AG04449 (cell line): ENCODE data around the gene HEATR9.

Experiments
- CTCF ChIA-PET: fragments of 350-600 bp; formaldehyde crosslinking; extraction: SDS; loops from one replicate; lab custom pipeline; 2021; ENCODE audit warnings: antibody characterized with exemption; lab: Yijun Ruan, JAX
- POLR2A ChIA-PET: fragments of 400-600, 350-600 bp; formaldehyde crosslinking; extraction: SDS; loops from one replicate; lab custom pipeline; 2020; ENCODE audit warnings: antibody characterized with exemption, inconsistent platforms; lab: Yijun Ruan, JAX
- DNase-seq: peaks from one replicate; pipeline ENCODE4 v3.0.0-alpha.2; 2010; ENCODE audit warnings: low read depth, low spot score
- H3K4me3 ChIP-seq: 2 replicates; pipeline ENCODE4 v1.5.1; 2011; ENCODE audit warnings: low read depth, mild to moderate bottlenecking, control low read depth, low read length
- CTCF ChIP-seq: IDR thresholded peaks from one replicate; pipeline ENCODE4 v1.5.1; 2011; ENCODE audit warnings: mild to moderate bottlenecking, moderate library complexity, low read length, control low read depth, inconsistent platforms; ENCODE audit not compliant: insufficient read depth; ENCODE audit errors: missing control alignments

Gene HEATR9

GRCh38 chr17:35808962-35809854 is 59.5 kb downstream of the HEATR9 start, which contains the start of gene TAF15:
Gene TAF15 (plus strand): TSS chr17:35809484. CDS start chr17:35809570, 86 bp downstream.
- DNase-seq, result peak; percentile 95
- CTCF ChIA-PET, result interaction anchor here (0.8 to 13.3 kb wide), 23 partner anchors 8 to 436 kb away, joined by 3 to 819 read pairs (median 4); partner anchors contain the start of genes C17orf50 and SLFN11
- TF ChIP-seq CTCF, result peak; percentile 83
- peak within 1 kb of the TSS; percentile 88 for H3K4me3 ChIP-seq
- POLR2A ChIA-PET, result interaction anchor here (0.5 to 1.8 kb wide), 20 partner anchors 9 to 755 kb away, joined by 3 to 12 read pairs (median 4); partner anchors contain the start of genes GAS2L2 and MMP28

- POLR2A ChIA-PET, result interaction anchor here (0.5 to 1.8 kb wide), 17 partner anchors 10 to 375 kb away, joined by 3 to 12 read pairs (median 4); partner anchors contain the start of genes GAS2L2 and MMP28
- TF ChIP-seq CTCF, result no peak
- DNase-seq, result no peak
- H3K4me3 ChIP-seq, result peak overlapping the region; percentile 58
- CTCF ChIA-PET, result interaction anchor here (0.8 to 13.3 kb wide), 22 partner anchors 8 to 435 kb away, joined by 3 to 819 read pairs (median 4); partner anchors contain the start of genes C17orf50 and SLFN11
Observed at GRCh38 chr17:35808240-35808961, 60.3 kb downstream of the HEATR9 start.

- POLR2A ChIA-PET, result interaction anchor here (0.5 to 0.7 kb wide), 2 partner anchors 15 to 34 kb away, joined by 3 to 4 read pairs; no protein-coding TSS in a partner anchor
- no peak for TF ChIP-seq CTCF
- no peak for DNase-seq
- CTCF ChIA-PET, result interaction anchor here (0.8 to 13.3 kb wide), 16 partner anchors 7 to 216 kb away, joined by 3 to 819 read pairs (median 6); partner anchors contain the start of gene C17orf50
- no peak overlapping the region for H3K4me3 ChIP-seq
Observed at GRCh38 chr17:35807371-35808144, 61.1 kb downstream of the HEATR9 start.
